Neural cell (in vitro differentiated cells): ENCODE results near the gene PRAF2.

Source experiments
- CTCF ChIP-seq: fragments of 450-650 bp; IDR thresholded peaks from 2 replicates; pipeline ENCODE4 v1.5.1; 2014; ENCODE audit warnings: antibody characterized with exemption, mild to moderate bottlenecking, moderate library complexity; ENCODE audit not compliant: poor library complexity, severe bottlenecking
- EP300 ChIP-seq: fragments of 450-650 bp; conservative IDR thresholded peaks from 2 replicates; pipeline ENCODE4 v1.6.1; 2014; ENCODE audit warnings: antibody characterized with exemption, mild to moderate bottlenecking, moderate library complexity; ENCODE audit not compliant: poor library complexity, severe bottlenecking
- EZH2 ChIP-seq: fragments of 200-600, 300-800 bp; shearing (Covaris generic), sonication (generic); IDR thresholded peaks from 2 replicates; pipeline ENCODE4 v1.6.1; 2014; ENCODE audit warnings: antibody characterized with exemption, low read length, borderline replicate concordance, mild to moderate bottlenecking; ENCODE audit not compliant: insufficient read depth, poor library complexity, severe bottlenecking
- POLR2AphosphoS5 ChIP-seq: IDR thresholded peaks from 2 replicates; pipeline ENCODE4 v1.6.1; 2012
- RAD21 ChIP-seq: fragments of 450-650 bp; conservative IDR thresholded peaks from 2 replicates; pipeline ENCODE4 v1.6.1; 2014; ENCODE audit warnings: antibody characterized with exemption, mild to moderate bottlenecking, moderate library complexity
- SMC3 ChIP-seq: fragments of 450-650 bp; conservative IDR thresholded peaks from 2 replicates; pipeline ENCODE4 v1.6.1; 2014; ENCODE audit warnings: antibody characterized with exemption, mild to moderate bottlenecking, moderate library complexity; ENCODE audit not compliant: poor library complexity
- TAF1 ChIP-seq: IDR thresholded peaks from 2 replicates; pipeline ENCODE4 v1.6.1; 2012; ENCODE audit warnings: low read depth

GRCh38 chrX:49075347-49075746, 1.5 kb upstream of the PRAF2 start:
- TF ChIP-seq CTCF (no peak), POLR2AphosphoS5 (no peak), EP300 (no peak), SMC3 (no peak), EZH2 (no peak), TAF1 (no peak), RAD21 (no peak)
